KOPT-K1 (cell line): ENCODE data around the gene BSPH1.

ENCODE experiments used
- H3K27ac ChIP-seq: fragments of 200-600 bp; sonication (generic); 2 replicates; pipeline ENCODE4 v1.5.1; 2016; ENCODE audit warnings: antibody characterized with exemption, mild to moderate bottlenecking, low read depth, low read length; ENCODE audit not compliant: poor library complexity, severe bottlenecking
- H3K36me3 ChIP-seq: fragments of 200-600 bp; sonication (generic); 2 replicates; pipeline ENCODE4 v1.5.1; 2017; ENCODE audit warnings: antibody characterized with exemption, mild to moderate bottlenecking, low read length, moderate library complexity; ENCODE audit not compliant: insufficient read depth
- H3K9me3 ChIP-seq: fragments of 200-600 bp; sonication (generic); 2 replicates; pipeline ENCODE4 v1.5.1; 2017; ENCODE audit warnings: antibody characterized with exemption, low read length, mild to moderate bottlenecking; ENCODE audit not compliant: insufficient read depth, poor library complexity, severe bottlenecking

BSPH1 gene

GRCh38 chr19:47992070-47992469 lies at the start of gene BSPH1:
Gene BSPH1 (minus strand): TSS chr19:47992170. CDS start chr19:47992081, 89 bp downstream.
- no peak within 1 kb of the TSS for H3K27ac ChIP-seq
- no peaks in the 10 kb centered on the region for H3K36me3 ChIP-seq
- no peaks in the 10 kb centered on the region for H3K9me3 ChIP-seq

- no peak overlapping the region for H3K27ac ChIP-seq
- peaks cover 8% of the 10 kb centered on the region for H3K9me3 ChIP-seq
- H3K36me3 ChIP-seq: no peaks in the 10 kb centered on the region
These were observed 44.8 kb upstream of the BSPH1 start for GRCh38 chr19:48036765-48037164.

DNA sequence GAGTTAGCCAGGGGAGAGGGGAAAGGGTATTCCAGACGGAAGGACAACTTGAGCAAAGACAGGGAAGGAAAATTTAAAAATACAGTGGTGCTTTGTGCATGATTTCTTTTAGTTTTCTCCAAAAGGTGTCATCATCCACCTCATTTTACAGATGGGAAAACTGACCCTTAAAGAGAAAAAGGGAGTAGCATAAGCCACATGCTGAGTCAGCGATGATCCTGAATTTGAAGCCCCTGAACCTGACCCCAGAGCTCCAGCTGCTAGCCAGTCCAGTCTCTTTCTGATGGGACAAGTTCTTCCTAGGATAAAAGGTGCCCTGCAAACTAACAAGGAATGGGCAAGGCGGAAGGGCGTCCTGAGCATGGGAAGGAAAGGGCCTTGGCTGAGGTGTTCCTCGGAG lies 41.6 kb upstream of the BSPH1 start:
- peaks cover 8% of the 10 kb centered on the region for H3K9me3 ChIP-seq
- H3K36me3 ChIP-seq: no peaks in the 10 kb centered on the region
- no peak overlapping the region for H3K27ac ChIP-seq

- Histone ChIP-seq H3K27ac (no peak overlapping the region), H3K36me3 (no peaks in the 10 kb centered on the region), H3K9me3 (no peaks in the 10 kb centered on the region)
These were observed 38.1 kb upstream of the BSPH1 start for GRCh38 chr19:48030073-48030472.

- H3K27ac ChIP-seq: no peak overlapping the region
- no peaks in the 10 kb centered on the region for H3K9me3 ChIP-seq
- no peaks in the 10 kb centered on the region for H3K36me3 ChIP-seq
These were observed 37.5 kb upstream of the BSPH1 start for GRCh38 chr19:48029431-48029830.

- Histone ChIP-seq H3K27ac (no peak overlapping the region), H3K9me3 (no peaks in the 10 kb centered on the region), H3K36me3 (no peaks in the 10 kb centered on the region)
These were observed 33.5 kb upstream of the BSPH1 start for GRCh38 chr19:48025480-48025879.

GRCh38 chr19:48023518-48023917 lies 31.5 kb upstream of the BSPH1 start:
- H3K27ac ChIP-seq: no peak overlapping the region
- H3K9me3 ChIP-seq: no peaks in the 10 kb centered on the region
- H3K36me3 ChIP-seq: no peaks in the 10 kb centered on the region

DNA sequence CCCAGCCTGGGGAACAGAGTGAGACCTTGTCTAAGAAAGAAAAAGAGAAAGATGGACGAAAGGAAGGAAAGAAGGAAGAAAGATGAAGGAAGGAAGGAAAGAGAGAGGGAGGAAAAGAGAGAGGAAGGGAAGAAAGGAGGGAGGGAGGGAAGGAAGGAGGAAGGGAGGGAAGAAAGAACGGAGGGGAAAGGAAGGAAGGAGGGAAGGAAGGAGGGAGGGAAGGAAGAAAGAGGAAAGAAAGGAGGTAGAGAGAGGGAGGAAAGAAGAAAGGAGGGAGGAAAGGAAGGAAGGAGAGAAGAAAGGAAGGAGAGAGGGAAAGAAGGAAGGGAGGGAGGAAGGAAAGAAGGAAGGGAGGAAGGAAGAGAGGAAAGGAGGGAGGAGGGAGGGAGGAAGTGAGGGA lies 31.0 kb upstream of the BSPH1 start:
- no peaks in the 10 kb centered on the region for H3K36me3 ChIP-seq
- no peaks in the 10 kb centered on the region for H3K9me3 ChIP-seq
- no peak overlapping the region for H3K27ac ChIP-seq

- Histone ChIP-seq H3K9me3 (no peaks in the 10 kb centered on the region), H3K27ac (no peak overlapping the region), H3K36me3 (no peaks in the 10 kb centered on the region)
These were observed 28.7 kb upstream of the BSPH1 start for GRCh38 chr19:48020686-48021085.

DNA sequence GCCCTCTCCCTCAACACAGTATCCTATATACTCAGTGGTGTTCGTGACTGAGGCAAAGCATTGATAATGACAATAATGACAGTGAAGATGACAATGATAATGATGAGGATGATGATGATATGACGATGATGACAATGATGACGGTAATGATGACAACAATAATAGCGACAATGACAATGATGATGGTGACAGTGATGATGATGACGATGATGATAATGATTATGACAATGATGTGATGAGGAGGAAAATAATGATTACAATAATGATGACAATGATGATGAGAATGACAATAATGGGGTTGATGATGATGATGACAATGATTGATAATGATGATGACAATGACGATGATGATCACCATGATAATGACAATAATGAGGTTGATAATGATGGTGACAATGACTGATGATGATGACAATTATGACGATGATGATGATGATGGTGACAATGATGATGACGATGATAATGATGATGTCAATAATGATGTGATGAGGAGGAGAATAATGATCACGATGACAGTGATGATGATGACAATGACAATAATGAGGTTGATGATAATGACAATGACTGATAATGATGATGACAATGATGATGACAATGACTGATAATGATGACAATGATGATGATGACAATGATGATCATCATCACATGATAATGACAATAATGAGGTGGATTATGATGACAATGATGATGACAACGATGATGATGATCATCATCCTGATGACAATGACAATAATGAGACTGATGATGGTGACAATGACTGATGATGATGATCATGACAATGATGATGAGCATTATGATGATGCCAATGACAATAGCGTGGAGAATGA lies 19.2 kb upstream of the BSPH1 start:
- H3K27ac ChIP-seq: no peak overlapping the region
- peaks cover 9% of the 10 kb centered on the region for H3K9me3 ChIP-seq
- H3K36me3 ChIP-seq: no peaks in the 10 kb centered on the region

GRCh38 chr19:48006762-48007161 lies 14.8 kb upstream of the BSPH1 start:
- Histone ChIP-seq H3K27ac (no peak overlapping the region), H3K9me3 (peaks cover 9% of the 10 kb centered on the region)

GRCh38 chr19:48004236-48004635 lies 12.3 kb upstream of the BSPH1 start:
- no peaks in the 10 kb centered on the region for H3K36me3 ChIP-seq
- peaks cover 9% of the 10 kb centered on the region for H3K9me3 ChIP-seq
- no peak overlapping the region for H3K27ac ChIP-seq

More at GRCh38 chr19:48006762-48007161, 14.8 kb upstream of the BSPH1 start:
- H3K36me3 ChIP-seq: no peaks in the 10 kb centered on the region

GRCh38 chr19:48000846-48001245 lies 8.9 kb upstream of the BSPH1 start:
- Histone ChIP-seq H3K9me3 (no peaks in the 10 kb centered on the region), H3K27ac (no peak overlapping the region), H3K36me3 (no peaks in the 10 kb centered on the region)

DNA sequence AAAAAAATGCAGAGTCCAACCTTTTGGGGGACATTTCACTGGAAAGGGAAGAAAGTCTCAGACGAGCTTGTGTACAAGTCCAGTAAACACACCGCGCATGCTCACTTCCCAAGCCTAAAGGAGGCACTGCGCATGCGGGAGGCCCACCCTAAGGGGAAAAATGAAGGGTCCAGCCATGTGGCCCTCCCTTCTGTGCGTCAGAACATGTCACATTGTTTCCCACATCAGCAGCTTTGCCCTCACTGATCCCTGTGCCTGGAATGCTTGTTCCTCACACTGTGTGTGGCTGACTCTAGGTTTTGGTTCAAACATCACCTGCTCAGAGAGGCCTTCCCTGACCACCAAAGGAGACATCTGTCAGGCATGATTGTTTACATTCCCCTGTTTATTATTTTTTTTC lies 6.8 kb upstream of the BSPH1 start:
- Histone ChIP-seq H3K27ac (no peak overlapping the region), H3K9me3 (no peaks in the 10 kb centered on the region), H3K36me3 (no peaks in the 10 kb centered on the region)

- Histone ChIP-seq H3K27ac (no peak overlapping the region), H3K36me3 (no peaks in the 10 kb centered on the region), H3K9me3 (no peaks in the 10 kb centered on the region)
These were observed 4.3 kb upstream of the BSPH1 start for GRCh38 chr19:47996230-47996727.

- no peaks in the 10 kb centered on the region for H3K36me3 ChIP-seq
- H3K27ac ChIP-seq: no peak within 1 kb of the TSS
- no peaks in the 10 kb centered on the region for H3K9me3 ChIP-seq
These were observed 2.3 kb upstream of the BSPH1 start, which contains the start of gene ELSPBP1 for GRCh38 chr19:47994209-47994802. Gene ELSPBP1 (plus strand): TSS chr19:47994632. CDS start chr19:48008668, 14,036 bp downstream.
